Bronchial epithelial cell (primary cell): ENCODE results near the gene DNAJB1. TPM values are rescaled to one million over a fixed set of nuclear protein-coding genes. Genes with fewer than 3 reads are reported as not detected.

Experiments used
- DNase-seq: peaks from one replicate; pipeline ENCODE4 v3.0.0-alpha.2; 2010; ENCODE audit warnings: low read depth
- FAIRE-seq: peaks from 2 replicates; lab custom pipeline; 2011; peaks lifted over from hg19 to GRCh38; lab: Jason Lieb, UNC
- H3K27me3 ChIP-seq: 2 replicates; pipeline ENCODE4 v1.5.1; 2011; ENCODE audit warnings: low read length; ENCODE audit not compliant: control insufficient read depth, insufficient read depth
- H3K36me3 ChIP-seq: 2 replicates; pipeline ENCODE4 v1.5.1; 2011; ENCODE audit warnings: low read length; ENCODE audit not compliant: control insufficient read depth, insufficient read depth
- H3K4me3 ChIP-seq: 2 replicates; pipeline ENCODE4 v1.5.1; 2011; ENCODE audit warnings: mild to moderate bottlenecking, low read depth, low read length, control low read depth
- CTCF ChIP-seq: IDR thresholded peaks from 2 replicates; pipeline ENCODE4 v1.5.1; 2011; ENCODE audit warnings: mild to moderate bottlenecking, moderate library complexity, low read length, control low read depth, inconsistent platforms; ENCODE audit not compliant: insufficient read depth, severe bottlenecking
- total RNA-seq: library from RNA; depleted of rRNA; stranded (reverse); fragments of >200 nt; gene quantifications from 2 replicates; pipeline ENCODE4 v1.2.1, GENCODE V29; 2014

Gene DNAJB1
- total RNA-seq, 1 donor from 2014 or later = 58.4 TPM

GRCh38 chr19:14563989-14564651, 45.9 kb upstream of the DNAJB1 start:
- DNase-seq = peak; percentile 35
- no peak for TF ChIP-seq CTCF
- no peak for FAIRE-seq
- H3K27me3 ChIP-seq = no peaks in the 10 kb centered on the region
- peaks cover 9% of the 10 kb centered on the region for H3K36me3 ChIP-seq
- H3K4me3 ChIP-seq = no peak overlapping the region

- Histone ChIP-seq H3K27me3 (no peaks in the 10 kb centered on the region), H3K4me3 (no peak overlapping the region), H3K36me3 (peaks cover 9% of the 10 kb centered on the region)
- TF ChIP-seq CTCF = no peak
- no peak for FAIRE-seq
- DNase-seq = no peak
Measured at GRCh38 chr19:14563590-14563926, 45.4 kb upstream of the DNAJB1 start.

- Histone ChIP-seq H3K27me3 (no peaks in the 10 kb centered on the region), H3K36me3 (peaks cover 13% of the 10 kb centered on the region), H3K4me3 (no peak overlapping the region)
- TF ChIP-seq CTCF = no peak
- FAIRE-seq (no peak), DNase-seq (no peak)
Measured at GRCh38 chr19:14562660-14563589, 44.7 kb upstream of the DNAJB1 start.

GRCh38 chr19:14561847-14562351, 43.7 kb upstream of the DNAJB1 start:
- Histone ChIP-seq H3K27me3 (no peaks in the 10 kb centered on the region), H3K4me3 (no peak overlapping the region), H3K36me3 (peaks cover 13% of the 10 kb centered on the region)
- DNase-seq (peak; percentile 58), FAIRE-seq (no peak)
- no peak for TF ChIP-seq CTCF

- H3K27me3 ChIP-seq = no peaks in the 10 kb centered on the region
- H3K4me3 ChIP-seq = no peak overlapping the region
- H3K36me3 ChIP-seq = peaks cover 13% of the 10 kb centered on the region
- DNase-seq (no peak), FAIRE-seq (no peak)
- TF ChIP-seq CTCF = no peak
Measured at GRCh38 chr19:14561249-14561648, 43.1 kb upstream of the DNAJB1 start.
